H1 (cell line): Measurements from ENCODE around the gene USP36. TPM values are rescaled to one million over a fixed set of nuclear protein-coding genes. Genes with fewer than 3 reads are reported as not detected.

Source experiments
- CTCF ChIA-PET: fragments of 300-600 bp; sonication (Branson Sonifier 250); formaldehyde crosslinking; loops from one replicate; lab custom pipeline; 2021; ENCODE audit not compliant: partially characterized antibody; lab: Charles Lee
- POLR2A ChIA-PET: fragments of 300-600 bp; sonication (Branson Sonifier 250); formaldehyde crosslinking; loops from one replicate; lab custom pipeline; 2021; ENCODE audit warnings: inconsistent platforms; ENCODE audit not compliant: partially characterized antibody; lab: Charles Lee
- DNase-seq, 2 experiments: peaks; one replicate each; pipeline versions ENCODE4 v3.0.0 to v3.0.0-alpha.2; 2010 to 2022; ENCODE audit warnings: low spot score in 2 of 2, low read depth in 1 of 2, mixed read lengths in 1 of 2
- FAIRE-seq: peaks from 2 replicates; lab custom pipeline; 2011; peaks lifted over from hg19 to GRCh38; lab: Jason Lieb, UNC
- H2AFZ ChIP-seq: 2 replicates; pipeline ENCODE4 v1.8.1; 2012; ENCODE audit warnings: low read length, inconsistent platforms
- H2AK5ac ChIP-seq: 2 replicates; pipeline ENCODE4 v1.6.1; 2013; ENCODE audit warnings: low read depth, low read length
- H2BK120ac ChIP-seq: replicated peaks from 2 replicates; pipeline ENCODE3; 2013; ENCODE audit warnings: low read depth, low read length, inconsistent platforms
- H2BK12ac ChIP-seq: 2 replicates; pipeline ENCODE4 v1.6.1; 2013; ENCODE audit warnings: low read depth, low read length
- H2BK15ac ChIP-seq: 2 replicates; pipeline ENCODE4 v1.6.1; 2013; ENCODE audit warnings: low read length
- H2BK20ac ChIP-seq: 2 replicates; pipeline ENCODE4 v1.6.1; 2013; ENCODE audit warnings: low read length
- H2BK5ac ChIP-seq: 2 replicates; pipeline ENCODE4 v1.6.1; 2013; ENCODE audit warnings: low read depth, low read length
- H3K14ac ChIP-seq: 2 replicates; pipeline ENCODE4 v1.6.1; 2013; ENCODE audit warnings: inconsistent platforms; ENCODE audit not compliant: insufficient read length
- H3K18ac ChIP-seq: 2 replicates; pipeline ENCODE4 v1.6.1; 2013; ENCODE audit warnings: low read length; ENCODE audit errors: extremely low read depth
- H3K23ac ChIP-seq: 2 replicates; pipeline ENCODE4 v1.6.1; 2013; ENCODE audit warnings: inconsistent platforms; ENCODE audit not compliant: insufficient read length
- H3K23me2 ChIP-seq: 2 replicates; pipeline ENCODE4 v1.6.1; 2013; ENCODE audit warnings: low read depth, low read length
- H3K27ac ChIP-seq: 2 replicates; pipeline ENCODE4 v1.6.1; 2011; ENCODE audit warnings: low read depth, low read length, inconsistent platforms
- H3K27me3 ChIP-seq, 4 experiments: replicated peaks in 1 of 4; 1 replicate in 1 of 4; 2 replicates in 3 of 4; pipeline versions ENCODE4 v1.6.1 to v1.8.1; 2011 to 2013; ENCODE audit warnings: low read length in 3 of 4, mild to moderate bottlenecking in 3 of 4, inconsistent platforms in 2 of 4, mixed read lengths in 2 of 4, moderate library complexity in 1 of 4; ENCODE audit not compliant: control insufficient read depth in 3 of 4, insufficient read depth in 3 of 4; ENCODE audit errors: extremely low read depth in 1 of 4
- H3K36me3 ChIP-seq, 4 experiments: 2 replicates each; pipeline versions ENCODE4 v1.6.1 to v1.8.1; 2011 to 2013; ENCODE audit warnings: mild to moderate bottlenecking in 4 of 4, low read length in 3 of 4, moderate library complexity in 2 of 4, control low read depth in 1 of 4, inconsistent platforms in 1 of 4; ENCODE audit not compliant: insufficient read depth in 4 of 4, control insufficient read depth in 2 of 4
- H3K4ac ChIP-seq: replicated peaks from 2 replicates; pipeline ENCODE3; 2013; ENCODE audit warnings: low read length, low read depth, mixed read lengths, inconsistent platforms; ENCODE audit not compliant: insufficient read length
- H3K4me1 ChIP-seq, 4 experiments: replicated peaks in 1 of 4; 1 replicate in 1 of 4; 2 replicates in 3 of 4; pipeline versions ENCODE4 v1.6.1 to v1.8.1; 2011 to 2013; ENCODE audit warnings: low read length in 3 of 4, inconsistent platforms in 2 of 4, mixed read lengths in 1 of 4; ENCODE audit not compliant: insufficient read depth in 4 of 4, control insufficient read depth in 3 of 4
- H3K4me2 ChIP-seq, 2 experiments: 2 replicates each; pipeline versions ENCODE4 v1.6.1 to v1.8.1; 2011 to 2013; ENCODE audit warnings: low read depth in 2 of 2, low read length in 2 of 2, control low read depth in 1 of 2, inconsistent platforms in 1 of 2, mild to moderate bottlenecking in 1 of 2; ENCODE audit not compliant: insufficient read depth in 1 of 2
- H3K4me3 ChIP-seq, 4 experiments: fragments of 200-600, 300-600 bp in 1 of 4; sonication (generic), shearing (Covaris generic), sonication (Bioruptor Twin) in 1 of 4; 2 replicates each; pipeline versions ENCODE4 v1.5.1 to v1.8.1; 2011 to 2016; ENCODE audit warnings: low read length in 4 of 4, low read depth in 3 of 4, control low read depth in 2 of 4, inconsistent platforms in 2 of 4, mild to moderate bottlenecking in 2 of 4, mixed read lengths in 1 of 4, moderate library complexity in 1 of 4; ENCODE audit not compliant: insufficient read depth in 2 of 4; ENCODE audit errors: extremely low read depth in 1 of 4
- H3K56ac ChIP-seq: replicated peaks from 2 replicates; pipeline ENCODE3; 2013; ENCODE audit warnings: low read depth, mild to moderate bottlenecking, mixed read lengths, low read length, inconsistent platforms; ENCODE audit not compliant: insufficient read length
- H3K79me1 ChIP-seq: 2 replicates; pipeline ENCODE4 v1.6.1; 2013; ENCODE audit warnings: low read depth, low read length, control low read depth
- H3K79me2 ChIP-seq, 2 experiments: 2 replicates each; pipeline versions ENCODE4 v1.6.1 to v1.8.1; 2012 to 2013; ENCODE audit warnings: low read length in 2 of 2, mild to moderate bottlenecking in 2 of 2, inconsistent platforms in 1 of 2; ENCODE audit not compliant: insufficient read depth in 2 of 2, control insufficient read depth in 1 of 2
- H3K9ac ChIP-seq, 4 experiments: replicated peaks in 1 of 4; 1 replicate in 1 of 4; 2 replicates in 3 of 4; pipeline versions ENCODE4 v1.6.1 to v1.8.1; 2011 to 2013; ENCODE audit warnings: low read depth in 3 of 4, low read length in 3 of 4, control low read depth in 2 of 4, mild to moderate bottlenecking in 2 of 4, moderate library complexity in 2 of 4, inconsistent platforms in 1 of 4; ENCODE audit errors: extremely low read depth in 1 of 4
- H3K9me3 ChIP-seq, 2 experiments: 2 replicates each; pipeline versions ENCODE4 v1.6.1 to v1.8.1; 2012 to 2013; ENCODE audit warnings: mild to moderate bottlenecking in 2 of 2, moderate library complexity in 2 of 2, control low read depth in 1 of 2, inconsistent platforms in 1 of 2, low read depth in 1 of 2, low read length in 1 of 2, mixed read lengths in 1 of 2; ENCODE audit not compliant: insufficient read depth in 2 of 2
- H4K20me1 ChIP-seq, 2 experiments: replicated peaks in 1 of 2; 2 replicates each; pipeline versions ENCODE3 to v1.8.1; 2011 to 2013; ENCODE audit warnings: inconsistent platforms in 2 of 2, low read length in 2 of 2, mild to moderate bottlenecking in 1 of 2; ENCODE audit not compliant: insufficient read depth in 2 of 2, control insufficient read depth in 1 of 2
- H4K5ac ChIP-seq: 2 replicates; pipeline ENCODE4 v1.6.1; 2013; ENCODE audit warnings: low read length, low read depth, mixed read lengths, inconsistent platforms; ENCODE audit not compliant: insufficient read length
- H4K8ac ChIP-seq: 2 replicates; pipeline ENCODE4 v1.8.0; 2013; ENCODE audit warnings: mild to moderate bottlenecking, moderate library complexity, low read length, inconsistent platforms; ENCODE audit not compliant: insufficient read depth; ENCODE audit errors: extremely low read depth
- H4K91ac ChIP-seq: replicated peaks from 2 replicates; pipeline ENCODE3; 2013; ENCODE audit warnings: low read length, mixed read lengths, inconsistent platforms; ENCODE audit not compliant: insufficient read length
- ATF3 ChIP-seq: IDR thresholded peaks from 2 replicates; pipeline ENCODE4 v1.6.1; 2011; ENCODE audit warnings: low read depth, mild to moderate bottlenecking, low read length; ENCODE audit not compliant: insufficient read depth
- CBX8 ChIP-seq: fragments of 300-800, 300-1000 bp; sonication (generic); IDR thresholded peaks from 2 replicates; pipeline ENCODE4 v1.7.1; 2016; ENCODE audit warnings: low read depth, low read length, borderline replicate concordance
- CTCF ChIP-seq, 3 experiments: IDR thresholded peaks; 1 replicate in 2 of 3; 2 replicates in 1 of 3; pipeline versions ENCODE4 v1.5.1 to v1.6.1; 2011; ENCODE audit warnings: low read length in 3 of 3, mild to moderate bottlenecking in 3 of 3, inconsistent platforms in 2 of 3, low read depth in 1 of 3, moderate library complexity in 1 of 3; ENCODE audit not compliant: insufficient read depth in 1 of 3; ENCODE audit errors: control extremely low read depth in 1 of 3
- HDAC6 ChIP-seq: IDR thresholded peaks from one replicate; pipeline ENCODE4 v1.7.1; 2012; ENCODE audit warnings: low read depth, mild to moderate bottlenecking, inconsistent platforms, low read length, moderate library complexity
- RAD21 ChIP-seq, 2 experiments: IDR thresholded peaks in 1 of 2; conservative IDR thresholded peaks in 1 of 2; 2 replicates each; pipeline ENCODE4 v1.6.1; 2011; ENCODE audit warnings: low read depth in 2 of 2, low read length in 2 of 2, improper control_type of control experiment in 1 of 2, inconsistent platforms in 1 of 2, mild to moderate bottlenecking in 1 of 2, moderate library complexity in 1 of 2
- SIN3A ChIP-seq, 2 experiments: IDR thresholded peaks in 1 of 2; conservative IDR thresholded peaks in 1 of 2; 2 replicates each; pipeline ENCODE4 v1.6.1; 2011 to 2012; ENCODE audit warnings: low read length in 2 of 2, improper control_type of control experiment in 1 of 2, low read depth in 1 of 2, mild to moderate bottlenecking in 1 of 2
- SIX5 ChIP-seq: IDR thresholded peaks from 2 replicates; pipeline ENCODE4 v1.6.1; 2011; ENCODE audit warnings: mild to moderate bottlenecking, low read depth, low read length
- SP1 ChIP-seq: IDR thresholded peaks from 2 replicates; pipeline ENCODE4 v1.6.1; 2011; ENCODE audit warnings: low read depth, low read length
- TAF1 ChIP-seq: IDR thresholded peaks from 2 replicates; pipeline ENCODE4 v1.6.1; 2011; ENCODE audit warnings: mild to moderate bottlenecking, low read depth, low read length
- TCF12 ChIP-seq: IDR thresholded peaks from 2 replicates; pipeline ENCODE4 v1.6.1; 2011; ENCODE audit warnings: low read depth, mild to moderate bottlenecking, low read length
- WGBS, 2 experiments: shearing (Covaris generic) in 1 of 2; methylation state at CpG; one replicate each; pipeline versions ENCODE4 v1.1.6 to v1.1.7; 2013 to 2015; ENCODE audit warnings: low lambda C conversion rate in 2 of 2, mixed read lengths in 2 of 2, inconsistent platforms in 1 of 2, low coverage in 1 of 2, missing lambda C conversion rate in 1 of 2; ENCODE audit not compliant: insufficient replicate concordance in 2 of 2, insufficient coverage in 1 of 2, insufficient read length in 1 of 2; ENCODE audit errors: extremely low coverage in 1 of 2, missing lambda C conversion rate in 1 of 2; 5-methylcytosine and 5-hydroxymethylcytosine counted together
- polyA plus RNA-seq, 7 experiments: library from polyadenylated mRNA; depleted of rRNA in 3 of 7; stranded (reverse) in 5 of 7; unstranded in 2 of 7; fragments of >200 nt in 5 of 7; fragments of 200-250 nt in 2 of 7; gene quantifications; 1 replicate in 5 of 7; 2 replicates in 1 of 7; 4 replicates in 1 of 7; pipeline versions ENCODE4 v1.2.1 to v1.2.3, GENCODE V29; 2011 to 2013; ENCODE audit warnings: missing spikeins in 2 of 7, mixed read lengths in 2 of 7
- total RNA-seq: library from RNA; stranded (reverse); fragmentation: NEBNext Ultra II Directional; extraction: Animal tissue kit (Norgen Biotek cat#: 25700); gene quantifications from 2 replicates; pipeline ENCODE4 v1.2.1, GENCODE V29; 2021

The USP36 gene
- total and polyA plus RNA-seq, 2 of the 8 experiments (the other 6 are each of a cell fraction or from before 2014, with no cell fraction given), result 40.7 to 67.7 TPM

GRCh38 chr17:78765821-78766220 lies 74.8 kb downstream of the USP36 start:
- H4K91ac ChIP-seq, result no peak overlapping the region
- H3K23me2 ChIP-seq, result peaks cover 2% of the 10 kb centered on the region; the same call in 1 of the 2 replicates
- no peak for FAIRE-seq
- DNase-seq, result no peak
- no peak overlapping the region for H3K4me3 ChIP-seq
- no peak overlapping the region for H2BK20ac ChIP-seq
- H3K9me3 ChIP-seq, result no peaks in the 10 kb centered on the region; a peak in 1 of 4 replicates
- ChIA-PET POLR2A (no interaction called here), CTCF (interaction anchor here (1.1 kb wide), 1 partner anchor 57 kb away, joined by 5 read pairs; no protein-coding TSS in a partner anchor)
- H2BK5ac ChIP-seq, result no peak overlapping the region
- H3K18ac ChIP-seq, result no peak overlapping the region
- no peak overlapping the region for H4K5ac ChIP-seq
- peaks cover 0 to 4% of the 10 kb centered on the region in 2 experiments; a peak in 2 of 4 replicates for H3K79me2 ChIP-seq
- H3K79me1 ChIP-seq, result peaks cover 9% of the 10 kb centered on the region
- H3K23ac ChIP-seq, result no peak overlapping the region
- H3K14ac ChIP-seq, result no peak overlapping the region
- H4K20me1 ChIP-seq, result peaks cover 0 to 6% of the 10 kb centered on the region in 2 experiments
- WGBS, 2 experiments, result 91% methylated on average over 3 of the region's 3 CpGs; no CpG with 5 or more reads in 1 of the 2 experiments
- H3K36me3 ChIP-seq, result no peaks in the 10 kb centered on the region
- H3K56ac ChIP-seq, result no peak overlapping the region
- no peak overlapping the region for H2AK5ac ChIP-seq
- no peak overlapping the region for H3K4me2 ChIP-seq
- H2AFZ ChIP-seq, result no peak overlapping the region
- H2BK12ac ChIP-seq, result no peak overlapping the region
- H4K8ac ChIP-seq, result no peak overlapping the region
- no peaks in the 10 kb centered on the region for H3K27me3 ChIP-seq
- no peak overlapping the region for H2BK15ac ChIP-seq
- no peak overlapping the region for H3K4ac ChIP-seq
- H2BK120ac ChIP-seq, result no peak overlapping the region
- no peaks in the 10 kb centered on the region; a peak in 1 of 7 replicates for H3K4me1 ChIP-seq
- no peak overlapping the region for H3K27ac ChIP-seq
- H3K9ac ChIP-seq, result no peak overlapping the region
- no peak for TF ChIP-seq TCF12
- no peak for TF ChIP-seq ATF3
- no peak for TF ChIP-seq SP1
- TF ChIP-seq HDAC6, result no peak
- TF ChIP-seq CBX8, result no peak
- no peak for TF ChIP-seq SIX5
- TF ChIP-seq TAF1, result no peak
- TF ChIP-seq RAD21 (IDR thresholded peaks at IDR 0.05 in 1 of 2, conservative IDR thresholded peaks at IDR 0.05 in 1 of 2; ENCODE audit: low read depth in 2 of 2, low read length in 2 of 2), result no peak
- TF ChIP-seq SIN3A (conservative IDR thresholded peaks at IDR 0.05 in 1 of 2, IDR thresholded peaks at IDR 0.05 in 1 of 2; ENCODE audit: low read depth in 1 of 2, low read length in 2 of 2), result no peak
- no peak for TF ChIP-seq CTCF (IDR thresholded peaks at IDR 0.05; ENCODE audit: control extremely low read depth in 1 of 3, insufficient read depth in 1 of 3, low read depth in 1 of 3, low read length in 3 of 3)
